Measurements from ENCODE around the gene TMEM87B. TPM values are rescaled to one million over a fixed set of nuclear protein-coding genes. Genes with fewer than 3 reads are reported as not detected.

TMEM87B gene
- total RNA-seq, 1 donor from 2014 or later: 11.7 TPM

- no peaks in the 10 kb centered on the region for H3K9me3 ChIP-seq
- no peaks in the 10 kb centered on the region for H3K27me3 ChIP-seq
- no peak overlapping the region for H3K4me3 ChIP-seq
- peak in 1 of 2 donors; percentile 13 for DNase-seq (ENCODE audit: low spot score in 2 of 2)
- no peak for TF ChIP-seq CTCF (IDR thresholded peaks at IDR 0.05)
- intact Hi-C loops (cut with DNase I): no loop called here
- no peaks in the 10 kb centered on the region for H3K36me3 ChIP-seq
- H3K27ac ChIP-seq: no peak overlapping the region
- no peaks in the 10 kb centered on the region for H3K4me1 ChIP-seq
Observed at GRCh38 chr2:112157472-112157871, 102.4 kb downstream of the TMEM87B start.

- intact Hi-C loops (cut with DNase I): no loop called here
Observed at GRCh38 chr2:112159454-112159921, 104.4 kb downstream of the TMEM87B start.

GRCh38 chr2:112160283-112161250 is 105.5 kb downstream of the TMEM87B start:
- no peaks in the 10 kb centered on the region for H3K9me3 ChIP-seq
- intact Hi-C loops (cut with DNase I): no loop called here
- peak in 1 of 2 donors; percentile 43 for DNase-seq (ENCODE audit: low spot score in 2 of 2)
- H3K36me3 ChIP-seq: no peaks in the 10 kb centered on the region
- H3K27ac ChIP-seq: no peak overlapping the region
- H3K4me3 ChIP-seq: no peak overlapping the region
- TF ChIP-seq CTCF (IDR thresholded peaks at IDR 0.05): no peak
- H3K27me3 ChIP-seq: no peaks in the 10 kb centered on the region
- H3K4me1 ChIP-seq: no peaks in the 10 kb centered on the region

More at GRCh38 chr2:112159454-112159921, 104.4 kb downstream of the TMEM87B start:
- no peaks in the 10 kb centered on the region for H3K9me3 ChIP-seq
- H3K27ac ChIP-seq: no peak overlapping the region
- TF ChIP-seq CTCF (IDR thresholded peaks at IDR 0.05): no peak
- H3K27me3 ChIP-seq: no peaks in the 10 kb centered on the region
- H3K36me3 ChIP-seq: no peaks in the 10 kb centered on the region
- no peaks in the 10 kb centered on the region for H3K4me1 ChIP-seq
- H3K4me3 ChIP-seq: no peak overlapping the region
- peak in 1 of 2 donors; percentile 53 for DNase-seq (ENCODE audit: low spot score in 2 of 2)

GRCh38 chr2:112161431-112162145 is 106.5 kb downstream of the TMEM87B start:
- intact Hi-C loops (cut with DNase I): no loop called here
- no peaks in the 10 kb centered on the region for H3K27me3 ChIP-seq
- H3K4me3 ChIP-seq: no peak overlapping the region
- no peaks in the 10 kb centered on the region for H3K4me1 ChIP-seq
- no peaks in the 10 kb centered on the region for H3K36me3 ChIP-seq
- no peak overlapping the region for H3K27ac ChIP-seq
- peak in 1 of 2 donors; percentile 40 for DNase-seq (ENCODE audit: low spot score in 2 of 2)
- TF ChIP-seq CTCF (IDR thresholded peaks at IDR 0.05): no peak
- no peaks in the 10 kb centered on the region for H3K9me3 ChIP-seq

GRCh38 chr2:112162341-112162740 is 107.3 kb downstream of the TMEM87B start:
- H3K36me3 ChIP-seq: no peaks in the 10 kb centered on the region

More at GRCh38 chr2:112162341-112162740, 107.3 kb downstream of the TMEM87B start:
- TF ChIP-seq CTCF (IDR thresholded peaks at IDR 0.05): no peak
- Histone ChIP-seq H3K27ac (no peak overlapping the region), H3K4me3 (no peak overlapping the region), H3K27me3 (no peaks in the 10 kb centered on the region), H3K9me3 (no peaks in the 10 kb centered on the region), H3K4me1 (no peaks in the 10 kb centered on the region)
- peak in 1 of 2 donors; percentile 19 for DNase-seq (ENCODE audit: low spot score in 2 of 2)
- intact Hi-C loops (cut with DNase I): no loop called here
